ENCODE data around the gene SPATA13. TPM values are rescaled to one million over a fixed set of nuclear protein-coding genes. Genes with fewer than 3 reads are reported as not detected.

SPATA13 gene
- total RNA-seq, 1 donor: 122 TPM

DNA sequence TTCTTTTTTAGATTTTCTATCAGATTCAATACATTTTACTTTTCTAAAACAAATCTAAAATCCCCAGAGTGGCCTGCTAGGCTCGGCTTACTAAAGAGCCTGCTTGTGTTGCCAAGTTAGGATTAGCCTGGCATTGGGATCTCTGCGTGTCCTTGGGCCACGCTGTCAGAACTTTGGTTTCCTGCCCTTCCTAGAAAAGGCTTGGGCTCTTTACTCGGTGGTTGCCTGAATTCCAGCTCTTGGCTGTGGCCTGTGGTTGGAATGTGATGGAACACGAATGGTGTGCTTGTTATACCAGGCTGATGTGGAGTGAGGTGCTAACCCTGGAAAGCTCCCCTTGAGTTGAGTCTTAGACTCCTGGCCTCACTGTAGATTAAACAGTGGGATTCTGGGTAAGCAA, 8.5 kb downstream of the SPATA13 start:
- no peaks in the 10 kb centered on the region for H3K27me3 ChIP-seq (ENCODE audit: insufficient read depth, low read length)
- no peaks in the 10 kb centered on the region for H3K4me1 ChIP-seq (ENCODE audit: insufficient read depth, low read length)
- no peak overlapping the region for H3K4me3 ChIP-seq (ENCODE audit: low read length)
- no peaks in the 10 kb centered on the region for H3K9me3 ChIP-seq (ENCODE audit: low read depth, low read length)

DNA sequence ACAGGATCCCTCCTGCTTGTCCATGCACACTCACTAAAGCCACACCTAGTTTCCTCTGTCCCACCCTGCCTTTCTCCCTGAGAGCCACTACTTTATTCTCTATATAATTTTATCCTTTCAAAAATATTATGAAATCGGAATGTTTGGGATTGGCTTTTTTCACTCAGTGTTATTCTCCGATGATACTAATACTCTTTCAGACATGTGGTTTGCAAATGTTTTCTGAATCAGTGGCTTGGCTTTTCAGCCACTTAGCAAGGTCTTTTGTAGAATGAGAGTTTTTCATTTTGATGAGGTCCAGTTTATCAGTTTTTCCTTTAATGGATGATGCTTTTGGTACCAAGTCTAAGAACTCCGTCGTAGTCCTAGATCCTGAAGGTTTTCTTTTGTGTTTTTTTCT, 11.6 kb downstream of the SPATA13 start:
- H3K27me3 ChIP-seq (ENCODE audit: insufficient read depth, low read length): no peaks in the 10 kb centered on the region
- H3K4me3 ChIP-seq (ENCODE audit: low read length): no peak overlapping the region
- H3K4me1 ChIP-seq (ENCODE audit: insufficient read depth, low read length): no peaks in the 10 kb centered on the region
- H3K9me3 ChIP-seq (ENCODE audit: low read depth, low read length): no peaks in the 10 kb centered on the region

DNA sequence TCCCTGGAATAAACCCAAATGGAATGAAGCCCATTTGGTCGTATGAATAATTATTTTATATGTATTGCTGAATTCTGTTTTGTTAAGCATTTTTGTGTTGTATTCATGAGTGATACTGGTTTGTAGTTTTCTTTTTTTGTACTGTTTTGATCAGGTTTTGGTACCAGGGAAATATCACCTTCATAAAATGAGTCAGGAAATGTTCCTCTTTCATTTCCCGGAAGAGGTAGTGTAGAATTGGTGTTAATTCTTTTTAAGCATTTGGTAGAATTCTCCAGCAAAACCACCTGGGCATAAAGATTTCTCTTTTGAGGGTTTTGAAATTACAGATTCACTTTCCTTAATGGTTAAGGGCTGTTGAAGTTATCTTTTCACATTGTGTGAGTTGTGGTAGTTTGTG, 13.3 kb downstream of the SPATA13 start:
- Histone ChIP-seq H3K4me3 (ENCODE audit: low read length) (no peak overlapping the region), H3K9me3 (ENCODE audit: low read depth, low read length) (no peaks in the 10 kb centered on the region), H3K4me1 (ENCODE audit: insufficient read depth, low read length) (no peaks in the 10 kb centered on the region)

DNA sequence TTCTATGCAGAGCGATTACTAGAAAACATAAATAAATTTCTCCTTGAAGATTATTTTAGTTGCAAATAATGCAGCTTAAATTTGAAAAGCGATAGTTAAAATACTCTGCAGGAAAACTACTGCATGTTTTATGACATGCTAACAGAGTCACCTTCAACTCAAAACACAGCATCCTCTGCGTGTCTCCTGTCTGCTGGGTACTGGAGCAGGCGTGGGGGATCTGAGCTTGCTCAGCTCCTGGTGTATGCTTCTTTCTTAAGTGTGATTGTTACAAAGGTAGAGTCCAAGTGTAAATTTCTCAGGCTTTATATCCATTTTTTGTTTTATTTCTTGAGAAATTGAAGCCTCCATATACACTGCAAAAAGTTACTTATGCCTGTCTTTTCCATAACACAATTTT, 15.3 kb downstream of the SPATA13 start:
- H3K4me3 ChIP-seq (ENCODE audit: low read length): no peak overlapping the region
- H3K27me3 ChIP-seq (ENCODE audit: insufficient read depth, low read length): no peaks in the 10 kb centered on the region

More for the DNA sequence above, 13.3 kb downstream of the SPATA13 start:
- H3K27me3 ChIP-seq (ENCODE audit: insufficient read depth, low read length): no peaks in the 10 kb centered on the region

DNA sequence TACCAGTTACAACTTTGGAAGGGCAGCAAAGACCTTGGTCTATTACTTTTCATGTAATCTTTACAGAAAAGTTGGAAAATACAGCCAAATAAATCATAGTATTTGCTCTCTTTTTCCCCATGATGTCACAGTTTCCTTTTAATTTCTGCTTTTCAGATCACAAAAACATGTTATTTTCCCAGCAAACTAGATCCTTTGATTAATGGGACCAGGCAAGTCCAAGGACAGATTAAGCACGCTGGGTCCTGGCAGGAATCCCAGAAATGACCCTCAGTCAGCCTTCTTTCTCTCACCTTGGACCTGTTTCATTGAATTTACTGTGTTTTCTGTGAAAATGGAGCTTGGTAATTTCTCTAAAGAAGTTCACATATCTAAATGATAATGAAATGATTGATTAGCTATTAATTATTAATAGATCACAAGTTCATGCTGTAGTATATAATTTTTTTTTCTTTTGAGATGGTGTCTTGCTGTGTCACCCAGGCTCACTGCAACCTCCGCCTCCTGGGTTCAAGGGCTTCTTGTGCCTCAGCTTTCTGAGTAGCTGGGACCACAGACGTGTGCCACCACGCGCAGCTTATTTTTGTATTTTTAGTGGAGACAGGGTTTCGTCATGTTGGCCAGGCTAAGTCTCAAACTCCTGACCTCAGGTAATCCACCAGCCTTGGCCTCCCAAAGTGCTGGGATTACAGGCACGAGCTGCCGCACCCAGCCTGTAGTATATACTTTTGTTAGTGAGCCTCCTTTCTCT, 16.0 kb downstream of the SPATA13 start:
- Histone ChIP-seq H3K27me3 (ENCODE audit: insufficient read depth, low read length) (no peaks in the 10 kb centered on the region), H3K4me3 (ENCODE audit: low read length) (no peak overlapping the region), H3K9me3 (ENCODE audit: low read depth, low read length) (no peaks in the 10 kb centered on the region), H3K4me1 (ENCODE audit: insufficient read depth, low read length) (no peaks in the 10 kb centered on the region)

More for the DNA sequence above, 15.3 kb downstream of the SPATA13 start:
- Histone ChIP-seq H3K4me1 (ENCODE audit: insufficient read depth, low read length) (no peaks in the 10 kb centered on the region), H3K9me3 (ENCODE audit: low read depth, low read length) (no peaks in the 10 kb centered on the region)

DNA sequence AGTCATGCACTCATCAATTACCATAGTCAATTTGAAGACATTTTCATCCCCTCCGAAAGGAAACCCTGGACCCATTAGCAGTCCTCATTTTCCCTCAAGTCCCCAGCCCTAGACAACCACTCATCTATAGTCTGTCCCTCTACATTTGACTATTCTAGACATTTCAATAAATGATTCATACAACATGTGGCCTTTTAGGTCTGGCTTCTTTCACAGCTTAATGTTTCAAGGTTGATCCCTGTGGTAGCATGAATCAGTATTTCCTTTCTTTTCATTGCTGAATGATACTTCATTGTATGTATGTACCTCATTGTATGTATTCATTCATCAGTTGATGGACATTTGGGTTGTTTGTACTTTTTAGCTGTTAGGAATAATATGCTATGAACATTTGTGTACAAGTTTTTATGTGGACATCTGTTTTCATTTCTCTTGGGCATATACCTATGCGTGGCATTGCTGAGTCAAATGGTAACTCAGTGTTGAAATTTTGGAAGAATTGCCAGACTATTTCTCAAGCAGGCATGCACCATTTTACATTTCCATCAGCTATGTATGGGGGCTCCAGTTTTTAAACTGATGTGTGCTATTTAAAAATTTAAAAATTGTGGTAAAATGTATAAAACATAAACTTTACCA, 18.4 kb downstream of the SPATA13 start:
- no peaks in the 10 kb centered on the region for H3K27me3 ChIP-seq (ENCODE audit: insufficient read depth, low read length)
- no peaks in the 10 kb centered on the region for H3K9me3 ChIP-seq (ENCODE audit: low read depth, low read length)
- no peak overlapping the region for H3K4me3 ChIP-seq (ENCODE audit: low read length)

DNA sequence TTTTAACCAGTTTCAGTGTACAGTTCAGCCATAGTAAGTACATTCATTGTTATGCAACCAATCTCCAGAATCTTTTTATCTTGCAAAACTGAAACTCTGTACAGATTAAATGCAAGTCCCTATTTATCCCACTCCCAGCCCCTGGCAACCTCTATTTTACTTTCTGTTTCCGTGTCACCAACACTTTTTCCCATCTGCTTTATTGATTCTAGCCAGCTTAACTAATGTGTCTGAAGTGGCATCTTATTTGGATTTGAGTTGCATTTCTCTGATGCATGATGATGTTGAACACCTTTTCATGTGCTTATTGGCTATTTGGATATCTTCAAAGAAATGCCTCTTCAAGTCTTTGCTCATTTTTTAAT, 18.9 kb downstream of the SPATA13 start:
- Histone ChIP-seq H3K4me1 (ENCODE audit: insufficient read depth, low read length) (peaks cover 3% of the 10 kb centered on the region), H3K27me3 (ENCODE audit: insufficient read depth, low read length) (no peaks in the 10 kb centered on the region), H3K4me3 (ENCODE audit: low read length) (no peak overlapping the region), H3K9me3 (ENCODE audit: low read depth, low read length) (no peaks in the 10 kb centered on the region)

More for the DNA sequence above, 18.4 kb downstream of the SPATA13 start:
- peaks cover 3% of the 10 kb centered on the region for H3K4me1 ChIP-seq (ENCODE audit: insufficient read depth, low read length)

DNA sequence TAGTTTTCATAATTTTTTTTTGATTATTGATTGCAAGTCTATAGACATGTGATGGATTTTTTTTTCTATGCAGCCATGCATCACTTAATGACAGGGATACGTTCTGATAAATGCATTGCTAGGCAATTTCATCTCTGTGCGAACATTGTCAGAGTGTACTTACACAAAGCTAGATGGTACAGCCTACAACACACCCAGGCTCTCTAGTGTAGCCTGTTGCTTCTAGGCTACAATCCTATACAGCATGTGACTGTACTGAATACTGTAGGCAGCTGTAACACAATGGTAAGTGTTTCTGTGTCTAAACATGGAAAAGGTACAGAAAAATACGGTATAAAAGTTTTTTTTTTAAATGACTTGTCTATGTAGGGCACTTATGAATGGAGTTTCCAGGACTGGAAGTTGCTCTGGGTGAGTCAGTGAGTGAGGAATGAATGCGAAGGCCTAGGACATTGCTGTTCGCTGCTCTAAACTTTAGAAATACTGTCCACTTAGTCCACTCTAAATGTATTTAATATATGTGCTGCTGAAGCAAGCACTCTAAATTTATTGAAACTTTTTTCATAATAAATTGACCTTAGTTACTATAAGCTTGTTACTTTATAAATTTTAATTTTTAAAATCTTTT, 20.3 kb downstream of the SPATA13 start:
- H3K4me3 ChIP-seq (ENCODE audit: low read length): no peak overlapping the region
- H3K4me1 ChIP-seq (ENCODE audit: insufficient read depth, low read length): peaks cover 3% of the 10 kb centered on the region
- no peaks in the 10 kb centered on the region for H3K27me3 ChIP-seq (ENCODE audit: insufficient read depth, low read length)
- no peaks in the 10 kb centered on the region for H3K9me3 ChIP-seq (ENCODE audit: low read depth, low read length)

DNA sequence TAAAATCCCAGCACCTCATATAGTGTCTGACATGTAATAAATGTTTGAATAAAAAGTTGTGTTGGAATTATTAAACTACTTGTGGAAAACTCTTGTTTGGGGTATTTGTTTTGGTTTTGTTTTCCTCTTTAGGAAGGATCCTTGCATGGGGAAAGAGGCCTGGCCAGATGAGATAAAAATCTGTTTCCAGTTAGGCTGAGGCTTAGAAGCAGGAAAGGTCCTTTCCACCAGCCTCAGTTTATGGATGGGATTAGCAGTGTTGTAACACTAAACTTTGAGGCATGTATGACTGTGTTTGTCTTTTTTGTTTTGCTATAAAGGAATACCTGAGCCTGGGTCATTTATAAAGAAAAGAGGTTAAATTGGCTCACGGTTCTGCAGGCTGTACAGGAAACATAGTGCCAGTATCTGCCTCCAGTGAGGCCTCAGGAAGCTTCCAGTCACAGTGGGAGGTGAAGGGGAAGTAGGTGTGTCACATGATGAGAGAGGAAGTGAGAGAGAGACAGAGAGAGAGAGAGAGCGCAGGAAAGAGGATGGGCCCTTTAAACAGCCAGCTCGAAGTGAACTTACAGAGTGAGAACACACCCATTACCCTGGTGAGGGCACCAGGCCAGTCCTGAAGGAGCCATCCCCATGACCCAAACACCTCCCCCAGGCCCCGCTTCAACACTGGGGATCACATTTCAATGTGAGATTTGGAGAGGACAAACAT, 21.6 kb downstream of the SPATA13 start:
- no peaks in the 10 kb centered on the region for H3K27me3 ChIP-seq (ENCODE audit: insufficient read depth, low read length)
- H3K4me3 ChIP-seq (ENCODE audit: low read length): no peak overlapping the region
- no peaks in the 10 kb centered on the region for H3K9me3 ChIP-seq (ENCODE audit: low read depth, low read length)
- H3K4me1 ChIP-seq (ENCODE audit: insufficient read depth, low read length): peaks cover 3% of the 10 kb centered on the region

DNA sequence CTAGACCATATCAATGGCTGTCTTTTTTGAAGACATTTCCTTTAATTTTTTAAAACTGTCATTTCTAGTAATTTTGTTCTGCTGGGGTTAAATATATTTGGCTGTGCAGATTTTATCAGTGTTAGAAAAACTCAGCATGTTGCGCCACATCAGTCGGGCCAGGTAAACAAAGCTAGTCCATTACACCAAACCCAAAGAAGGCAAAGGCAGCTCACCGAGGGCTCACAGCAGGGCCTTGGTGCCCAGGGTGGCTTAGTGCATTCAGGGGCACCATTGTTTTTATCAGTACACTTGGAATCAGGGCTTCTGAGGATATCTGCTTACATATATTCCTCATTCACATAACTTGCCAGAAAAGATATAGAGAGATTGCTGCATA, 22.2 kb downstream of the SPATA13 start:
- no peaks in the 10 kb centered on the region for H3K27me3 ChIP-seq (ENCODE audit: insufficient read depth, low read length)
- H3K9me3 ChIP-seq (ENCODE audit: low read depth, low read length): no peaks in the 10 kb centered on the region
- peaks cover 3% of the 10 kb centered on the region for H3K4me1 ChIP-seq (ENCODE audit: insufficient read depth, low read length)
- H3K4me3 ChIP-seq (ENCODE audit: low read length): no peak overlapping the region

DNA sequence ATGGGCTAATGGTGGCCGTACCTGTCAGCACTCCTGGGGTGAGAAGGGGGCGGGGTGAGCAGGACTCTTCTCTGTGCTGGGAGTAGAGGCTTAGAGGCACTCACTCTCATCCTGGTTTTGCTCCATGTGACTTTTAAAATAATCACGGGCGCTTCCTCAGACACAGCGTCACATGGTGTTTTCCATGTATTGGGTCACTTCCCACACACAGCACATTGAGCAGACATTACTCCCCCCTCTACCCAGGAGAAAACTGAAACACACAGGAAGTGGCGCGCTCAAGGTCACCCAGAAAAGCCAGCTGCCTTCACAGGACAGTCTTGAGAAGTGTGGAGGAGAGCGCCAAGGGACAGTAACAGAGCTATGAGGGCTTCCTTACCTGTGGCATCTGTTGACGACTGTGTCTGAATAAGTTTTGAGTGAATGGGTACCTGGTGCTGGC, 23.2 kb downstream of the SPATA13 start:
- Histone ChIP-seq H3K9me3 (ENCODE audit: low read depth, low read length) (no peaks in the 10 kb centered on the region), H3K4me1 (ENCODE audit: insufficient read depth, low read length) (peaks cover 3% of the 10 kb centered on the region), H3K4me3 (ENCODE audit: low read length) (no peak overlapping the region), H3K27me3 (ENCODE audit: insufficient read depth, low read length) (no peaks in the 10 kb centered on the region)

DNA sequence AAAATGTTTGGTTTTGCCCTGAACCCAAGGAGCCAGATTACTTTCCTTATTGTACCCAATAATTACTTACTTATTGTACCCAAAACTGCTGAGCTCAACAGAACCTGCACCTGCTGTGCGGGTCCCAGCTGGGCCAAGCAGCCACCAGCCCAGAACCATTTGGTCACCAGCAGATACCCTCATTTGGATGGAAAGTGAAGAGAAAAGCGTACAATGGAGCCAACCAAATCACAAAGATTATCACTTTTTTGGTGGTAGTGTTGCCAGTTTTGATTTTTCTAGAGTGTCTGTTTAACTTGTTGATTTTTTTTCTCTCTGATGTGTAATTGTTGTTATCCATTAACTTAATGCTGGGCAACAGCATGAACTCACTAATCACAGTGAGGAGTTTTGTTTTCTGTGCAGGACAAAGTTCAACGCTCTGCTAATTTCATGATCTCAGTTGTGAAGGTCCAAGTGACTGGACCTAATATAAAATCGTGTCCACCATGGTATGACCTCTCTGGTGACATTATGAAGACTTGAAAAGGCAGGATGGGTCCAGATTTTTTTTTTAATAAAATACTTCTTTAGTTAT, 23.8 kb downstream of the SPATA13 start:
- Histone ChIP-seq H3K4me1 (ENCODE audit: insufficient read depth, low read length) (peaks cover 3% of the 10 kb centered on the region), H3K9me3 (ENCODE audit: low read depth, low read length) (no peaks in the 10 kb centered on the region), H3K27me3 (ENCODE audit: insufficient read depth, low read length) (no peaks in the 10 kb centered on the region), H3K4me3 (ENCODE audit: low read length) (no peak overlapping the region)

DNA sequence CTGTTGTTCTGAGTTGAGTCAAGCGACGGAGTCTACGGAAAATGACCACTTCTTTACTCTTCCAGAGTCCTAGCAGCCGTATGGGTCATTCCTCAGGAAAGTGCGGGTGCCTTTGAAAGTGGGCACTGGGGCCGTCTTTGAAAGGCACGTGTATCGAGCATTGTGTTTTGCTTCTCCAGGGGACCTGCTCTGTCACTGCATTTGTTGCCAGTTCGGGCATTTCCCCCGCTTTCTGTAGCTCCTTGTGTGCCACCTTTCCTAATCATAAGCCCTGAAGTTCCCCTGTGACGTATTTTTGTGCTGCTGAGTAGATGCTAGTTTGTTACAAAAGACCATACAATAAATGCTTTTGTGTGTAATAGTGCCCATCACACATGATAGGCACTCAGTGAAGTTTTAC, 24.4 kb downstream of the SPATA13 start:
- Histone ChIP-seq H3K4me1 (ENCODE audit: insufficient read depth, low read length) (peaks cover 3% of the 10 kb centered on the region), H3K27me3 (ENCODE audit: insufficient read depth, low read length) (no peaks in the 10 kb centered on the region), H3K4me3 (ENCODE audit: low read length) (no peak overlapping the region), H3K9me3 (ENCODE audit: low read depth, low read length) (no peaks in the 10 kb centered on the region)

DNA sequence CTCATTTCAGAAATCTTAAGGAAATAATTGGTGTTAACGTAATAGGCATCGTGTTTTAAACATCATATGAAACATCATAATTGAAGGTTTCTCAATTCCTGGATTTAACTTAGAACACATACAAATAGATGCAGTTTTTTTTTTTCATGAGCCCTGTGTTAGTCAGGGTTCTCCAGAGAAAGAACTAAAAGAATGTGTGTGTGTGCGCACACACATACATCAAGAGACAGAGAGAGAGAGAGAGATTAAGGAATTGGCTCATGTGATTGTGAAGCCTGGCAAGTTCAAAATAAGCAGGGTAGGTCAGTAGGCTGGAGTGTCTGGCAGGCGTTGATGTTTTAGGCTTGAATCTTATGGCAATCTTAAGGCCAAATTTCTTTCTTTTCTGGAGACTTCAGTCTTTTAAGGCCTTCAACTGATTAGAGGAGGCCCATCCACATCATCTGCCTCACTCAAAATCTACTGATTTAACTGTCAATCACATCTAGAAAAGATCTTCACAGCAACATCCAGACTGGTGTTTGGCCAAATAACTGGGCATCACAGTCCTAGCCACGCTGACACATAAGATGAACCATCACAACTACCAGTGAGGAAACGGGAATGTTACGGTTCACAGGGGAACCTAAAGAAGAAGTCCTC, 25.2 kb downstream of the SPATA13 start:
- Histone ChIP-seq H3K4me3 (ENCODE audit: low read length) (no peak overlapping the region), H3K4me1 (ENCODE audit: insufficient read depth, low read length) (peaks cover 3% of the 10 kb centered on the region), H3K9me3 (ENCODE audit: low read depth, low read length) (no peaks in the 10 kb centered on the region), H3K27me3 (ENCODE audit: insufficient read depth, low read length) (no peaks in the 10 kb centered on the region)
